Parathyroid adenoma (tissue), 2 donors: ENCODE data around the gene FOXK2.
A peak's percentile ranks its signal among the peaks of the same experiment; 100 is the strongest.

Source experiments
- H2AFZ ChIP-seq: fragments of 300-600 bp; sonication (generic); one replicate; pipeline ENCODE4 v1.7.0; 2017; ENCODE audit warnings: antibody characterized with exemption, mild to moderate bottlenecking
- H3K27ac ChIP-seq: fragments of 300-600 bp; sonication (generic); one replicate; pipeline ENCODE4 v1.7.0; 2017
- H3K27me3 ChIP-seq: fragments of 300-600 bp; sonication (generic); one replicate; pipeline ENCODE4 v1.7.0; 2017; ENCODE audit warnings: low read length; ENCODE audit not compliant: control insufficient read depth, insufficient read depth
- H3K36me3 ChIP-seq: fragments of 300-600 bp; sonication (generic); one replicate; pipeline ENCODE4 v1.7.0; 2017; ENCODE audit warnings: low read length; ENCODE audit not compliant: control insufficient read depth, insufficient read depth
- H3K4me1 ChIP-seq: fragments of 300-600 bp; sonication (generic); one replicate; pipeline ENCODE4 v1.7.0; 2017; ENCODE audit warnings: control low read depth
- H3K4me2 ChIP-seq: fragments of 300-600 bp; sonication (generic); one replicate; pipeline ENCODE4 v1.7.0; 2017; ENCODE audit warnings: low read length
- H3K4me3 ChIP-seq: fragments of 300-600 bp; sonication (generic); one replicate; pipeline ENCODE4 v1.7.0; 2017; ENCODE audit warnings: low read depth, low read length
- H3K79me2 ChIP-seq: fragments of 300-600 bp; sonication (generic); one replicate; pipeline ENCODE4 v1.7.0; 2017; ENCODE audit warnings: control low read depth
- H3K9ac ChIP-seq: fragments of 300-600 bp; sonication (generic); one replicate; pipeline ENCODE4 v1.7.0; 2017; ENCODE audit warnings: mild to moderate bottlenecking
- H3K9me3 ChIP-seq: fragments of 300-600 bp; sonication (generic); one replicate; pipeline ENCODE4 v1.7.0; 2017; ENCODE audit warnings: low read length; ENCODE audit not compliant: control insufficient read depth
- CTCF ChIP-seq: fragments of 300-600 bp; sonication (generic); IDR thresholded peaks from one replicate; pipeline ENCODE4 v1.7.0; 2017; ENCODE audit warnings: antibody characterized with exemption, mild to moderate bottlenecking
- donor health status: primary hyperparathyroidism.

Gene FOXK2

GRCh38 chr17:82518826-82519810 is at the start of gene FOXK2:
Gene FOXK2, plus strand, starts transcription at chr17:82519732. Its CDS starts 157 bp downstream, at chr17:82519889.
- Histone ChIP-seq H3K9ac (peak within 1 kb of the TSS; percentile 46), H3K4me1 (peaks cover 10% of the 10 kb centered on the region), H3K79me2 (peaks cover 32% of the 10 kb centered on the region), H2AFZ (peak within 1 kb of the TSS; percentile 89), H3K36me3 (no peaks in the 10 kb centered on the region), H3K9me3 (no peaks in the 10 kb centered on the region), H3K27me3 (no peaks in the 10 kb centered on the region), H3K4me3 (peak within 1 kb of the TSS; percentile 72), H3K4me2 (peak within 1 kb of the TSS; percentile 89), H3K27ac (peak within 1 kb of the TSS; percentile 80)
- no peak for TF ChIP-seq CTCF

- Histone ChIP-seq H3K4me1 (no peaks in the 10 kb centered on the region), H3K4me2 (no peak overlapping the region), H3K36me3 (no peaks in the 10 kb centered on the region), H3K9me3 (no peaks in the 10 kb centered on the region), H3K27me3 (no peaks in the 10 kb centered on the region), H3K79me2 (peaks cover 2% of the 10 kb centered on the region), H2AFZ (no peak overlapping the region), H3K4me3 (no peak overlapping the region), H3K27ac (no peak overlapping the region), H3K9ac (no peak overlapping the region)
- TF ChIP-seq CTCF = no peak
Observed at GRCh38 chr17:82470065-82470464, 49.5 kb upstream of the FOXK2 start.

- Histone ChIP-seq H3K4me2 (no peak overlapping the region), H3K9me3 (no peaks in the 10 kb centered on the region), H3K27me3 (no peaks in the 10 kb centered on the region), H3K79me2 (no peaks in the 10 kb centered on the region), H3K27ac (no peak overlapping the region), H2AFZ (no peak overlapping the region), H3K9ac (no peak overlapping the region), H3K4me1 (no peaks in the 10 kb centered on the region), H3K36me3 (no peaks in the 10 kb centered on the region), H3K4me3 (no peak overlapping the region)
- no peak for TF ChIP-seq CTCF
Observed at GRCh38 chr17:82474223-82475010, 45.1 kb upstream of the FOXK2 start.

- Histone ChIP-seq H3K79me2 (no peaks in the 10 kb centered on the region), H3K36me3 (no peaks in the 10 kb centered on the region), H2AFZ (no peak overlapping the region), H3K4me1 (no peaks in the 10 kb centered on the region), H3K9ac (no peak overlapping the region), H3K27ac (no peak overlapping the region), H3K9me3 (no peaks in the 10 kb centered on the region), H3K4me3 (no peak overlapping the region), H3K27me3 (no peaks in the 10 kb centered on the region), H3K4me2 (no peak overlapping the region)
- TF ChIP-seq CTCF = no peak
Observed at GRCh38 chr17:82475458-82475857, 44.1 kb upstream of the FOXK2 start.
